ENCODE data around the gene IQSEC1. TPM values are rescaled to one million over a fixed set of nuclear protein-coding genes. Genes with fewer than 3 reads are reported as not detected.

Gene IQSEC1
- total and polyA plus RNA-seq, 9 of the 15 experiments (the other 6 are each of a cell fraction or from before 2014, with no cell fraction given), result 0.56 to 39.0 (median 6.8) TPM

DNA sequence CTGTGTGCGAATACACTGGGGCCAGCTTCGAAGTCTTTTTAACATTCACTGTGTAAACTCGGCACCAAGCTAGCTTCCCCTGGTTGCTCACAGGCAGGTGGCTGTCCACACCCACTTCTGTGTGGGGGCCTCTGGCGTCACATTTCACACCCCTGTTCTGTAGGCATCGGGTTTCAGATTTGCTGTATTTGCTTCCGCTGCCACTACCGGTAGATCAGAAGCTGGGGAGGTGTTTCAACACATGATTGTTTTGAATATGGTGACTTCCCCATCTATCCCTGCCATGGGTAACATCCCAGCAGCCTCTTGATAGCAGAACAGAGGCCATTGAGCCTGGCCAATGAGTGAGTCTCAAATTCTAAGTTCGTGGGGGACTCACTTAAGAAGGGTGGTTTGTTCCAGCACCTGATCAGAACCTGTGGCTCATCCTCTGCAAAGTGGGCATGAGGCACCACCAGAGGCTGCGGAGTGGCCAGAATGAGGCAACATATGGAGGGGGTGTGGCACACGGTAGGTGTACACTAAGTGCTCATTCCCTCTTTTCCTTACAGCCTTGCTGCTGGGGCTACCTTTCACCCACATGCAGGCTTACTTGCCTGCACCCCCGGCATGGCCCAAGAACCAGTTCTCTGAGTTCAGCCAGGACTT is 61.5 kb downstream of the IQSEC1 start (continued):
- no peak for TF ChIP-seq ZNF282 (CRISPR knock-in tag; IDR thresholded peaks at IDR 0.05)
- no peak for TF ChIP-seq ZNF830 (CRISPR knock-in tag; IDR thresholded peaks at IDR 0.05)
- TF ChIP-seq, protein P1, sequence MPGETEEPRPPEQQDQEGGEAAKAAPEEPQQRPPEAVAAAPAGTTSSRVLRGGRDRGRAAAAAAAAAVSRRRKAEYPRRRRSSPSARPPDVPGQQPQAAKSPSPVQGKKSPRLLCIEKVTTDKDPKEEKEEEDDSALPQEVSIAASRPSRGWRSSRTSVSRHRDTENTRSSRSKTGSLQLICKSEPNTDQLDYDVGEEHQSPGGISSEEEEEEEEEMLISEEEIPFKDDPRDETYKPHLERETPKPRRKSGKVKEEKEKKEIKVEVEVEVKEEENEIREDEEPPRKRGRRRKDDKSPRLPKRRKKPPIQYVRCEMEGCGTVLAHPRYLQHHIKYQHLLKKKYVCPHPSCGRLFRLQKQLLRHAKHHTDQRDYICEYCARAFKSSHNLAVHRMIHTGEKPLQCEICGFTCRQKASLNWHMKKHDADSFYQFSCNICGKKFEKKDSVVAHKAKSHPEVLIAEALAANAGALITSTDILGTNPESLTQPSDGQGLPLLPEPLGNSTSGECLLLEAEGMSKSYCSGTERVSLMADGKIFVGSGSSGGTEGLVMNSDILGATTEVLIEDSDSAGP (CRISPR knock-in tag; IDR thresholded peaks at IDR 0.05), result no peak
- TF ChIP-seq POLR2H (tag; IDR thresholded peaks at IDR 0.05; ENCODE audit: low read depth), result no peak
- TF ChIP-seq HMG20B (CRISPR knock-in tag; IDR thresholded peaks at IDR 0.05), result no peak
- TF ChIP-seq, protein P2, sequence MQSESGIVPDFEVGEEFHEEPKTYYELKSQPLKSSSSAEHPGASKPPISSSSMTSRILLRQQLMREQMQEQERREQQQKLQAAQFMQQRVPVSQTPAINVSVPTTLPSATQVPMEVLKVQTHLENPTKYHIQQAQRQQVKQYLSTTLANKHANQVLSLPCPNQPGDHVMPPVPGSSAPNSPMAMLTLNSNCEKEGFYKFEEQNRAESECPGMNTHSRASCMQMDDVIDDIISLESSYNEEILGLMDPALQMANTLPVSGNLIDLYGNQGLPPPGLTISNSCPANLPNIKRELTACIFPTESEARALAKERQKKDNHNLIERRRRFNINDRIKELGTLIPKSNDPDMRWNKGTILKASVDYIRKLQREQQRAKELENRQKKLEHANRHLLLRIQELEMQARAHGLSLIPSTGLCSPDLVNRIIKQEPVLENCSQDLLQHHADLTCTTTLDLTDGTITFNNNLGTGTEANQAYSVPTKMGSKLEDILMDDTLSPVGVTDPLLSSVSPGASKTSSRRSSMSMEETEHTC (IDR thresholded peaks at IDR 0.05), result no peak
- TF ChIP-seq NELFE (IDR thresholded peaks at IDR 0.05; ENCODE audit: insufficient read depth, insufficient read length), result no peak
- no peak for TF ChIP-seq NCOR1 (IDR thresholded peaks at IDR 0.05)
- TF ChIP-seq, protein P3, sequence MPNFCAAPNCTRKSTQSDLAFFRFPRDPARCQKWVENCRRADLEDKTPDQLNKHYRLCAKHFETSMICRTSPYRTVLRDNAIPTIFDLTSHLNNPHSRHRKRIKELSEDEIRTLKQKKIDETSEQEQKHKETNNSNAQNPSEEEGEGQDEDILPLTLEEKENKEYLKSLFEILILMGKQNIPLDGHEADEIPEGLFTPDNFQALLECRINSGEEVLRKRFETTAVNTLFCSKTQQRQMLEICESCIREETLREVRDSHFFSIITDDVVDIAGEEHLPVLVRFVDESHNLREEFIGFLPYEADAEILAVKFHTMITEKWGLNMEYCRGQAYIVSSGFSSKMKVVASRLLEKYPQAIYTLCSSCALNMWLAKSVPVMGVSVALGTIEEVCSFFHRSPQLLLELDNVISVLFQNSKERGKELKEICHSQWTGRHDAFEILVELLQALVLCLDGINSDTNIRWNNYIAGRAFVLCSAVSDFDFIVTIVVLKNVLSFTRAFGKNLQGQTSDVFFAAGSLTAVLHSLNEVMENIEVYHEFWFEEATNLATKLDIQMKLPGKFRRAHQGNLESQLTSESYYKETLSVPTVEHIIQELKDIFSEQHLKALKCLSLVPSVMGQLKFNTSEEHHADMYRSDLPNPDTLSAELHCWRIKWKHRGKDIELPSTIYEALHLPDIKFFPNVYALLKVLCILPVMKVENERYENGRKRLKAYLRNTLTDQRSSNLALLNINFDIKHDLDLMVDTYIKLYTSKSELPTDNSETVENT (CRISPR knock-in tag; IDR thresholded peaks at IDR 0.05), result no peak
- no peak for TF ChIP-seq THRAP3 (IDR thresholded peaks at IDR 0.05; ENCODE audit: borderline replicate concordance)
- no peak for TF ChIP-seq ARID1B (IDR thresholded peaks at IDR 0.05)
- TF ChIP-seq NCOA2 (IDR thresholded peaks at IDR 0.05; ENCODE audit: partially characterized antibody in 2 of 2), result no peak
- TF ChIP-seq ZNF324 (CRISPR knock-in tag; IDR thresholded peaks at IDR 0.05), result peak; percentile 17; the same call in 1 of the 2 replicates
- no peak for TF ChIP-seq FOS (IDR thresholded peaks at IDR 0.05; ENCODE audit: extremely low read depth, insufficient read length)
- TF ChIP-seq ZNF76 (CRISPR knock-in tag; IDR thresholded peaks at IDR 0.05; ENCODE audit: borderline replicate concordance), result peak; percentile 66; the same call in 1 of the 2 replicates
- TF ChIP-seq, protein P4, sequence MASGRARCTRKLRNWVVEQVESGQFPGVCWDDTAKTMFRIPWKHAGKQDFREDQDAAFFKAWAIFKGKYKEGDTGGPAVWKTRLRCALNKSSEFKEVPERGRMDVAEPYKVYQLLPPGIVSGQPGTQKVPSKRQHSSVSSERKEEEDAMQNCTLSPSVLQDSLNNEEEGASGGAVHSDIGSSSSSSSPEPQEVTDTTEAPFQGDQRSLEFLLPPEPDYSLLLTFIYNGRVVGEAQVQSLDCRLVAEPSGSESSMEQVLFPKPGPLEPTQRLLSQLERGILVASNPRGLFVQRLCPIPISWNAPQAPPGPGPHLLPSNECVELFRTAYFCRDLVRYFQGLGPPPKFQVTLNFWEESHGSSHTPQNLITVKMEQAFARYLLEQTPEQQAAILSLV (tag; IDR thresholded peaks at IDR 0.05), result no peak
- TF ChIP-seq ZNF311 (CRISPR knock-in tag; IDR thresholded peaks at IDR 0.05), result peak; percentile 92
- no peak for TF ChIP-seq TFAM (CRISPR knock-in tag; conservative IDR thresholded peaks at IDR 0.05)
- TF ChIP-seq, protein P5, sequence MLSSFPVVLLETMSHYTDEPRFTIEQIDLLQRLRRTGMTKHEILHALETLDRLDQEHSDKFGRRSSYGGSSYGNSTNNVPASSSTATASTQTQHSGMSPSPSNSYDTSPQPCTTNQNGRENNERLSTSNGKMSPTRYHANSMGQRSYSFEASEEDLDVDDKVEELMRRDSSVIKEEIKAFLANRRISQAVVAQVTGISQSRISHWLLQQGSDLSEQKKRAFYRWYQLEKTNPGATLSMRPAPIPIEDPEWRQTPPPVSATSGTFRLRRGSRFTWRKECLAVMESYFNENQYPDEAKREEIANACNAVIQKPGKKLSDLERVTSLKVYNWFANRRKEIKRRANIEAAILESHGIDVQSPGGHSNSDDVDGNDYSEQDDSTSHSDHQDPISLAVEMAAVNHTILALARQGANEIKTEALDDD (IDR thresholded peaks at IDR 0.05), result no peak
- TF ChIP-seq ZC3H8 (IDR thresholded peaks at IDR 0.05), result no peak
- TF ChIP-seq TAF1 (IDR thresholded peaks at IDR 0.05; ENCODE audit: control insufficient read depth, extremely low read depth, insufficient read depth, low read length, severe bottlenecking), result no peak
